ENCODE measurements around the gene HEATR5A.
"Not testable (repeated sequence)": the region's sequence is repeated elsewhere in the genome, so short reads cannot be mapped to it uniquely, and the experiment has no call there.

The HEATR5A gene

GRCh38 chr14:31320922-31321766 is 99.2 kb downstream of the HEATR5A start:
- no peak for DNase-seq

- no peak for DNase-seq
Measured at GRCh38 chr14:31320216-31320615, 100.1 kb downstream of the HEATR5A start.

GRCh38 chr14:31319701-31320100 is 100.6 kb downstream of the HEATR5A start:
- DNase-seq, result no peak

GRCh38 chr14:31312934-31313333 is 107.4 kb downstream of the HEATR5A start:
- DNase-seq, result no peak

GRCh38 chr14:31312370-31312769 is 108.0 kb downstream of the HEATR5A start:
- not testable (repeated sequence) for DNase-seq

- no peak for DNase-seq
Measured at GRCh38 chr14:31307618-31308017, 112.7 kb downstream of the HEATR5A start.

- no peak for DNase-seq
Measured at GRCh38 chr14:31307198-31307597, 113.2 kb downstream of the HEATR5A start.

GRCh38 chr14:31303654-31304053 is 116.7 kb downstream of the HEATR5A start:
- DNase-seq, result no peak

GRCh38 chr14:31300883-31301282 is 119.5 kb downstream of the HEATR5A start:
- no peak for DNase-seq

- no peak for DNase-seq
Measured at GRCh38 chr14:31300296-31300695, 120.1 kb downstream of the HEATR5A start.

- no peak for DNase-seq
Measured at GRCh38 chr14:31297701-31298344, 122.5 kb downstream of the HEATR5A start.

- no peak for DNase-seq
Measured at GRCh38 chr14:31297112-31297511, 123.2 kb downstream of the HEATR5A start.

- no peak for DNase-seq
Measured at GRCh38 chr14:31294746-31295405, 125.5 kb downstream of the HEATR5A start.

- no peak for DNase-seq
Measured at GRCh38 chr14:31292937-31293616, 127.3 kb downstream of the HEATR5A start.

- no peak for DNase-seq
Measured at GRCh38 chr14:31291210-31291609, 129.1 kb downstream of the HEATR5A start.

GRCh38 chr14:31287294-31287972 is 132.9 kb downstream of the HEATR5A start:
- no peak for DNase-seq

- no peak for DNase-seq
Measured at GRCh38 chr14:31286456-31287293, 133.7 kb downstream of the HEATR5A start.

- DNase-seq, result peak in 1 of 3 experiments; percentile 34
Measured at GRCh38 chr14:31283578-31284252, 136.6 kb downstream of the HEATR5A start.

GRCh38 chr14:31283153-31283552 is 137.2 kb downstream of the HEATR5A start:
- no peak for DNase-seq

GRCh38 chr14:31280871-31281220 is 139.5 kb downstream of the HEATR5A start:
- DNase-seq, result no peak

Data from NCI-H1417 (cell line).